LHCN-M2 (cell line): ENCODE measurements around the gene SLC35F6. TPM values are rescaled to one million over a fixed set of nuclear protein-coding genes. Genes with fewer than 3 reads are reported as not detected.
"Not testable (repeated sequence)": the region's sequence is repeated elsewhere in the genome, so short reads cannot be mapped to it uniquely, and the experiment has no call there.

Source experiments
- DNase-seq: peaks from one replicate; pipeline ENCODE4 v3.0.0-alpha.2; 2012; ENCODE audit warnings: low read depth
- total RNA-seq: library from RNA; depleted of rRNA; stranded (reverse); fragments of >200 nt; gene quantifications from 2 replicates; pipeline ENCODE4 v1.2.3, GENCODE V29; 2014

Gene SLC35F6
- total RNA-seq, 1 experiment from 2014 or later: 34.8 TPM

DNA sequence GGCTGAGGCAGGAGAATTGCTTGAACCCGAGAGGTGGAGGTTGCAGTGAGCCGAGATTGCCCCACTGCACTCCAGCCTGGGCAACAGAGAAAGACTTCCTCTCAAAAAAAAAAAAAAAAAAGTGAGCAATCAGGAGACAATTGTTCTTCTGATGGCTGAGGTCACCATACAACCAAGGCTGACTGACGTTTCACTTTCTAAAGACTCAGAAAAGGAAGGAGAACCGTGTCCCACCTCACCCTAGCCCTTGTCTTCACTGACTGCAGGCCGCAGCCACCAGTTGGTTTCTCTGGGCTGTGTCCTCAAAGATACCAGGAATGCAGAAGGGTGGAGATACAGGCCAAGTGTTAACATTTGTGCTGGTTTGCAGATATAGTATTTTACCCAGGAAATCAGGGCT, 7.7 kb upstream of the SLC35F6 start:
- no peak for DNase-seq

GRCh38 chr2:26757873-26758789, 6.0 kb upstream of the SLC35F6 start:
- DNase-seq: peak; percentile 96

DNA sequence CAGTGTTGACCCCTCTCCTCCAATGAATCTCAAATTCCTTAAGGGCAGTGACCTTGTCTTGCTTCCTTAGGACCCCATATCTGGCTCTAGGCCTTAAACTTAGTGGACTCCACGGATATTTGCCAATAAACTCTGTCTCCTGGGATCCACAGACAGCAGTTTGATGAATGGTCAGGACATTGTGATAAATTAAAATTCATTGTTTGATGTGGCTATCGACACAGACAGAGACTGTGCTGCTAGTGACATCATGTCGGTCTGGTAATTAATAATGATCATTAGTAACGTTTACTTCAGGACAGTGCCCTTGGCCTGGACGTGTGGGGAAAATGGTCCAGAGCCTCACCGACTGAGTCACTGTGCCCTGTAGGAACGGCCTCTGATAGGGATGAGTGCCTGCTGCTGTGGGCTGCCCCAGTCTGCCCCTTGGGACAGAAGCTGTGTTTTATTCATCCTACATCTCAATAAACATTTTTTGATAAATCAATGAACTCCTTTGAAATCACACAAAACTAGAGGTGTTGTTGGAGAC, 5.2 kb upstream of the SLC35F6 start:
- DNase-seq: no peak

GRCh38 chr2:26759845-26760244, 4.2 kb upstream of the SLC35F6 start:
- no peak for DNase-seq

- DNase-seq: not testable (repeated sequence)
Measured at GRCh38 chr2:26760991-26761390, 3.1 kb upstream of the SLC35F6 start.

- no peak for DNase-seq
Measured at GRCh38 chr2:26763019-26763418, 1.1 kb upstream of the SLC35F6 start.

- DNase-seq: no peak
Measured at GRCh38 chr2:26764906-26765305, 822 bp downstream of the SLC35F6 start.

DNA sequence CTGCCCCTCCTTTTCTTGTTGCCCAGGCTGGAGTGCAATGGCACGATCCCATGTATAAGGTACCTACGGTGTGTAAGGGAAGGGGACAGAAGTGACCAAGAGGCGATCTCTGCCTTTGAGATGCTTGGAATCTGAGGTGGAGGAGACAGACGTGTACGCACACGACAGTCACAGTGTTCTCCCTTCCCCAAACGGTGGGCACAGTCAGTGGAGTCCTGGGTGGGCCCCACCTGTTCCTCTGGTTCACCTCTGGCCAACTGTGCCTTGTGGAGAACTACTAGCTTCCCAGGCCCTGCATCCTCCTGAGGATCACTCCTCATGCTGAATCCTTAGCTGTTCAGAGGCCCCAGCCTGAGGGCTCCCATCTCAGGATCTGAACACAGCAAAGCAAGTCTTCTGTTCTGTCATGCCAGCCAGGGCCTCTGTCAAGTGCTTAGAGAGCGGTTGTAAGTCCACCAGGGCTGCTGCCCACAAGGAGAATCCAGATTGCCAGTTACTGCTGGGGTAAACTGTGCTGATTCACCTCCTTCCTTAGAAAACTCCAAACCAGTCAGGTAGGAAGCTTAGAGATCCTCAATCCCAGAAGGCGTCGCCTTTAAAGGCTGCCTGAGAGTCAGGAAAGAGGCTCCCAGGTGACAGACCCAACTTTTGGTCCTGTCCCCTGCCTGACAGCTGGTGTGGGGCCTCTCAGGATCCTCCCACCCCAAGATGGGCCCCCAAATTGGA, 1.6 kb downstream of the SLC35F6 start:
- no peak for DNase-seq

DNA sequence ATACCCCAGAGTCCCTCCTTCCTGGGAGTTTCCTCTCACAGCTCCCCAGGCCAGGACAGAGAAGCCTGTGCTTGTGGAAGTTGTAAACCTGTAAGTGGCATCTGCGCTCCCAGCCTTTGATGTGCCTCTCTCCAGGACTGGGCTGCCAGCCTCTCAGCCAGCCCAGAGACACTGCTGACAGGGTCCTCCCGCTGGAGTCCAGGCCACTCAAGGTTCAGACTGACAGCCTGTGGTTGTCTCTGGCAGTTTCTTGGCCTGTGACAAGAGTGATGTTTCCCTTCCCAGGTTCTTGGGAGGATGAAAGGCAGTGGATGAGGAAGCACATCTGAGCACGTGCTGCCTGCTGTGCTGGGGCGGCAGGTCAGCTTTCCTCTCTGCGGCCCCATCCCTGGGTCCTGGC, 3.0 kb downstream of the SLC35F6 start:
- no peak for DNase-seq

DNA sequence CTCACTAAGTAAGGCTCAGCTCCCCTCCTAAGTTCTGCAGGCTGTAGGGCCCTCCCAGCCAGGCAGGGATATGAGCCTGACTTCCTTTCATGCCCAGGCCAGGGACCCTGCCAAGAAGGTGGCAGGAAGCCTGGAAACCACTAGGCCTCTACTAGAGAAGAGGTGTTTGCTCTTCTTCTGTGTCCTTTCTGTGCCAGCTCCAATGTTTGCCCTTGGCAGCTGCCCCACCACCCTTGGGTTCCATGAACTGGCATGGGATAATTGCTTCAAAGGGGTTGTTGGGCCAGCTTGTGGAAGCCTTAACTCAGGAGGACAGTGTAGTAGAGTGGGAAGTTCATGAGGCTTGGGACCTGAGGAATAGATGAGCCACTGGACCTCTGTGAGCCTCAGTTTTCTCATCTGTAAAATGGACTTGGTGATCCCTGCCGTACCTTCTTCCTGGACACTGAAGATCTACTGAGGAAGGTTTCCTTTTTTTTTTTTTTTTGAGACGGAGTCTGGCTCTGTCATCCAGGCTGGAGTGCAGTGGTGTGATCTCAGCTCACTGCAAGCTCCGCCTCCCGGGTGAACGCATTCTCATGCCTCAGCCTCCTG, 3.9 kb downstream of the SLC35F6 start:
- no peak for DNase-seq

DNA sequence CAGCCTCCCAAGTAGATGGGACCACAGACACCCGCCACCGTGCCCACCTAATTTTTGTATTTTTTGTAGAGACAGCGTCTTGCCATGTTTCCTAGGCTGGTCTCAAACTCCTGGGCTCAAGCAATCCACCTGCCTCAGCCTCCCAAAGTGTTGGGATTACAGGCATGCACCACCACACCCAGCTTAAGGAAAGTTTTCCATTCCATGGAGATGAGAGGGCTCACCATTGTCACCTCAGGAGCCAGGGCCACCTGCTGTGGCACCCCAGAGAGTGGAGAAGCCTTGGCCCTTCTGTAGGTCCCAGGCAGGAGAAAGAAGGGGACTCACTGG, 4.6 kb downstream of the SLC35F6 start:
- DNase-seq: no peak

DNA sequence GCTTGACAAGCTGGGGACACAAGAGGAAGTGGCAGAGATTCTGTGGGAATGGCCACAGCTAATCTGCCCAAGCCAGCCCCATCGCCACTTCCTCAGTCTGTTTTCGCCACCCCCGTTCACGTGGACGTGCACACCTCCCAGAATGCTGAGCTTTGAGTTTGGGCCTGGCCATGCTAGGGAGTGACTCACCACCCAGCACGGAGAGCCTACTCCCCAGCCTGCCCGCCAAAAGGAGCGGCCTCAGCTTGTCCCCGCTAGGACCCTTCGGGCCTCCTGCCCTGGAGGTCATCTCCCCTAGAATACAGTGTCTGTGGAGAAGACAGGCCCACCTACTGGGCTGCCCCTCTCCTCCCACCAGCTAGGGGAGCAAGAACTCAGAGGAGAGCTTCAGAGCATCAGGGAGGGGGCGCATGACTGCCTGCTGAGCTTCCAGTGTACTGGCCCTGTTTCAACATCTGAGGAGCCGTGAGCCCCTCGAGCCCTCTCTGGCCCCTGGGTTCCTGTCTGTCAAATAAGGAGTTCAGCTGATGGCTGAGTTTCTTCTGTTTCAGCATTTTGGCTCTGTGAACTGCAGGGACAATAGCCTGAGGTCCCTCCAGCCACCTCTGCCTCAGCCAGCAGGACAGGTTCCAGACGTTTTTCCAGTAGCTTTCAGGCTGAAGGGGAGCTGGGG, 5.1 kb downstream of the SLC35F6 start:
- DNase-seq: no peak

- DNase-seq: peak; percentile 28
Measured at GRCh38 chr2:26770986-26771586, 7.0 kb downstream of the SLC35F6 start.

DNA sequence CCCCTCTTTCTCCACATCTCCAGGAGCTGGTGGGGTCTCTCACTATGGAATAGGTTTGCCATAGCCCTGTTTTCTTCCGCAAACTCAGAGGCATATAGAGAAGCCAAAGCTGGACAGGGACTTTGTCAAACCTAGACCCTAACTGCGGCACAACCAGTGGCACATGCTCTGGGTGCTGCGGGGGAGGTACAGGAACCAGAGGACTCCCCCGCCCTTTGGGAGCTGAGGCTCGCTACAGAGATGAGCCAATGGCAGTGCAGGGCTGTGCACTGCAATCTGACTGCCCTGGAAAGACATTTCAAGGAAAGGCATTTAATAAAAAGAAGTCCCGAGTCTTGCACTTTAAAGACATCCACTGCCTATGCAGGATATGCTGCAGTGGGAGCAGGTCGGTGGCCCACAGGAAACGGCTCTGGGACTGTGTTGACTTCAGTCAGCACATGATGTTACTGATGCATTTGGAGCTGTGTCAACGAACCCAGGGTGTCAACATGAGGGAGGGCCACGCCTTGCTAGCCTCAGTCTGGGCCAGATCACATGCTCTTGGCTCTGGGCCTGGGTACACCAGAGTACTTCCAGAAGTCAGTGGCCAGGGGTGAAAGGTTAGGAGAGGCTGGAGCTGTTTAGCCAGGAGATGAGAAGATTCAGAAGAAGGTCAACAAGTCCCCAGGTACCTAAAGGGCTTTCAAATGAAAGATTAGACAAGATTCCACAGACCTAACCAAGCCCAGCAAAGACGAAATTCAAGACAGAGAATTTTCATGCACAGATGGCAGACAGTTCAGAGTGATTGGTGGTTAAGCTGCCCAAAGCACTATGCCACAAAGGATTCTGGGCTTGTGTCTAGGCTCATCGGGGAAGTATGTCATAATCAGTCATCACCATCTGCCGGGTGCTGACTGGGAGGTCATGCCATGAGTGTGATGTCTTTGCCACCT, 8.2 kb downstream of the SLC35F6 start:
- peak; percentile 91 for DNase-seq

- no peak for DNase-seq
Measured at GRCh38 chr2:26776195-26776800, 12.2 kb downstream of the SLC35F6 start.

GRCh38 chr2:26778098-26778497, 14.0 kb downstream of the SLC35F6 start:
- no peak for DNase-seq

DNA sequence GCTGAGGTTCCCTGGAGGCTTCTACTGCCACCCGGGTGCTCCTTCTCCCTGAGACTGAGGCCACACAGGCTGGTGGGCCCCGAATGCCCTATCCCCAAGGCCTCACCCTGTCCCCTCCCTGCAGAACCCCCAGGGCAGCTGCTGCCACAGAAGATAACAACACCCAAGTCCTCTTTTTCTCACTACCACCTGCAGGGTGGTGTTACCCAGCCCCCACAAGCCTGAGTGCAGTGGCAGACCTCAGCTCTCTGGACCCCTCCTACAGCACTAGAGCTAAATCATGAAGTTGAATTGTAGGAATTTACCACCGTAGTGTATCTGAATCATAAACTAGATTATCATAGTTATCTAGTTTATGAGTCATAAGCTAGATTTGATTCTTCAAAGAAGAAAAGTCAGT, 14.4 kb downstream of the SLC35F6 start:
- DNase-seq: no peak

DNA sequence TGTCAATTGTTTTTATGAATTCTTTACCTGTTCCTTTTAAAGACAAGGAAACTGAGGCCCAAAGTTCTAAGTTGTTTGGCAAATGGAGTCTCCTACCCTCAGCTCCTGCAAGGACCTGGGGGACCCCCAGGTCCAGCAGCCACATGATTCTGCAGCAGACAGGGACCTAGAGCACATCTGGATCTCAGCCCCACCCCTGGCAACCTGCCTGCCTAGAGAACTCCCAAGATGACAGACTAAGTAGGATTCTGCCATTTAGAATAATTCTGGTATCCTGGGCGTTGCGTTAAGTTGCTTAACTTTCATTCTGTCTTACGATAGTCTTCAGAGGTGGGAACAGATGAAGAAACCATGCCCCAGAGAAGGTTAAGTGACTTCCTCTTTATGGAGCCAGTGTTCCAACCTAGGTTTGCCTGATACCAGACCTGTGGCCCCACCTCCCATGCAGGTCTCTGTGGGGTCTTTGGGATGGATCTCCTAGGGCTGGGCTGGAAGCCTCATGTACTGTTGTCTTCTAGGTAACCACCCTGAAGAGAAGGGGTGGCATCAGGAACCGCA, 16.2 kb downstream of the SLC35F6 start:
- no peak for DNase-seq
